GM12801 (cell line): ENCODE data around the gene TRIOBP.

Experiments used
- TF ChIP-seq, protein P1 (sequence below): IDR thresholded peaks from one replicate; pipeline ENCODE4 v1.5.1; 2011; ENCODE audit warnings: control low read depth; ENCODE audit not compliant: insufficient read length; ENCODE audit errors: extremely low read depth

TRIOBP gene

DNA sequence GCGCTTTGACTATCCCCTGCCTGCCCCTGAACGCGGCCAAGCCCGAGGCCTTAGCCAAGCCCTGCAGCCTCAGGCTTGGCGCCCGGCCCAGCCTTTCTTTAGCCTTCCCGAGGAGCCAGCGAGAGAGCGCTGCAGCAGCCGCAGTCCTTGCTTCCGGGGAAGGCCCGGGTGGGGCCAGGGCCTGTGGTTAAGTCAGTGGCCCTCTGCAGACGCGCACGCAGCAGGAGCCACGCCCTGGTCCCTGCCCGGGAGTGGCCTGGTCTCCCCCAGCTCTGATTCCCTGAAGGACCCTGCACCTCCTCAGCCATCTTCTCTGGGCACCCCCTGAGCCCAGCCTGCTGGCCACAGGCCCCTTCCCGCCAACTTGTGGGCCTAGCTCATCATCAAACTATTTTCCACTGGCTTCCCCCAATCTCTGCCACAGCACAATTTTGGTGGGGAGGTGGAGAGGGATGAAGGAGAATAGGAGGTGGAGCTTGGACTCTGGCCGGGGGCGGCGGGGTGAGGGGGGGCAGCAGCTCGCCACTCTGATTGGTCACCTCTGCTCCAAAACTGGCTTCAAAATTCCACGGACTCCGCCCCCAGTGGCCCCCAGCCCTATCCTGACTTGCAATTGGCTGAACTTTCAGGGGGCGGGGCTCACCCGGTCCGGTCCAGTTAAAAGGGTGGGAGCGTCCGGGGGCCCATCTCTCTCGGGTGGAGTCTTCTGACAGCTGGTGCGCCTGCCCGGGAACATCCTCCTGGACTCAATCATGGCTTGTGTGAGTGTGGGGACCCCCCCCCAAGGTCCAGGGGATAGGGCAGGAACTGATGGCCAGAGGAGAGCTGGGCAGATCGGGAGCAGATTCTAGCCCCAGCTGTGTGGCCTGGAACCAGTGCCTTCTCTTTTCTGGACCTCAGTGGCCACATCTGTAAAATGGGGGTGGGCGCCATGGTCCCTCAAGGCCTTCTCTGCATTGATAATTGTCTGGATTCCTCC is 21.6 kb upstream of the TRIOBP start, which contains the start of gene LGALS1:
Gene LGALS1, plus strand, starts transcription at position 686 of the 979 bp plus-strand sequence. Its CDS starts 67 bp downstream, at position 753.
- TF ChIP-seq, protein P1, sequence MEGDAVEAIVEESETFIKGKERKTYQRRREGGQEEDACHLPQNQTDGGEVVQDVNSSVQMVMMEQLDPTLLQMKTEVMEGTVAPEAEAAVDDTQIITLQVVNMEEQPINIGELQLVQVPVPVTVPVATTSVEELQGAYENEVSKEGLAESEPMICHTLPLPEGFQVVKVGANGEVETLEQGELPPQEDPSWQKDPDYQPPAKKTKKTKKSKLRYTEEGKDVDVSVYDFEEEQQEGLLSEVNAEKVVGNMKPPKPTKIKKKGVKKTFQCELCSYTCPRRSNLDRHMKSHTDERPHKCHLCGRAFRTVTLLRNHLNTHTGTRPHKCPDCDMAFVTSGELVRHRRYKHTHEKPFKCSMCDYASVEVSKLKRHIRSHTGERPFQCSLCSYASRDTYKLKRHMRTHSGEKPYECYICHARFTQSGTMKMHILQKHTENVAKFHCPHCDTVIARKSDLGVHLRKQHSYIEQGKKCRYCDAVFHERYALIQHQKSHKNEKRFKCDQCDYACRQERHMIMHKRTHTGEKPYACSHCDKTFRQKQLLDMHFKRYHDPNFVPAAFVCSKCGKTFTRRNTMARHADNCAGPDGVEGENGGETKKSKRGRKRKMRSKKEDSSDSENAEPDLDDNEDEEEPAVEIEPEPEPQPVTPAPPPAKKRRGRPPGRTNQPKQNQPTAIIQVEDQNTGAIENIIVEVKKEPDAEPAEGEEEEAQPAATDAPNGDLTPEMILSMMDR = no peak

DNA sequence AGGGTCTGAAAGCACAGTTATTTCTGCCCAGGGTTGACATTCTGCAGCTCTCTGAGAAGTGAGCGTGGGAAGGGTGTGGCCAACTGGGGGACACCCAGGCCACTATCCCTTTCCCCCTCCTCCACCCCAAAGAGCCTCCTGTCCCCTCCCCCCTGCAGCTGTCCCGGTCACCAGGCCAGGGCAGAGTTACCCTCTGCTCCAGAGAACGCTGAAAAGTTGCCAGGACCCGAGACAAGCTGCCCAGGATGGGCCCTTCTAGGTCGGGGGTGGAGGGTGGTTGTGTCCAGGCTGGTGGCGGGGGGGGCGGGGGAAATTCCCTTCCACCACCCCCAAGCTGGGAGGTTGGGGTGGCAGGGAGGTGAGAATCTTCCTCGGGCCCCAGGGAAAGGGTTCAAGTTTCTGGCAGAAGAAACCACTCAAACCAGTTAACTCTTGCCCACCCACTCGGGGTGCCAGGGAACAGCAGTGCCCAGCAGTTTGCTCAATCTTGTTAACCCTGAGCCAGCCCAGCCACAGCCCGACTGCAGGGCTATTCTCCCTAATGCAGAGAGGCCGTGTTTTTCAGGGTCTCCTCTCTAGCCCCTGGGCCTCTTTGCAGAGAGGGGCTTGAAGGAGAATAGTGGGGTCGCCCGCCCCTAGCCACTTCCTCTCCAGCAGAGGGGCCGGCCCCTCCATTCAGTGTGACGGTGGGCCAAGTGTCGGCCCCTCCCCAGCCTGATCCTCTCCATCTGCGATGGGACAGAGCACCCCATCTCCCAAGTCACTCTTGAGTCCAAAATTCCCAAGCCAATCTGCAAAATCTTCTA is 20.7 kb upstream of the TRIOBP start:
- TF ChIP-seq, protein P1 = no peak

DNA sequence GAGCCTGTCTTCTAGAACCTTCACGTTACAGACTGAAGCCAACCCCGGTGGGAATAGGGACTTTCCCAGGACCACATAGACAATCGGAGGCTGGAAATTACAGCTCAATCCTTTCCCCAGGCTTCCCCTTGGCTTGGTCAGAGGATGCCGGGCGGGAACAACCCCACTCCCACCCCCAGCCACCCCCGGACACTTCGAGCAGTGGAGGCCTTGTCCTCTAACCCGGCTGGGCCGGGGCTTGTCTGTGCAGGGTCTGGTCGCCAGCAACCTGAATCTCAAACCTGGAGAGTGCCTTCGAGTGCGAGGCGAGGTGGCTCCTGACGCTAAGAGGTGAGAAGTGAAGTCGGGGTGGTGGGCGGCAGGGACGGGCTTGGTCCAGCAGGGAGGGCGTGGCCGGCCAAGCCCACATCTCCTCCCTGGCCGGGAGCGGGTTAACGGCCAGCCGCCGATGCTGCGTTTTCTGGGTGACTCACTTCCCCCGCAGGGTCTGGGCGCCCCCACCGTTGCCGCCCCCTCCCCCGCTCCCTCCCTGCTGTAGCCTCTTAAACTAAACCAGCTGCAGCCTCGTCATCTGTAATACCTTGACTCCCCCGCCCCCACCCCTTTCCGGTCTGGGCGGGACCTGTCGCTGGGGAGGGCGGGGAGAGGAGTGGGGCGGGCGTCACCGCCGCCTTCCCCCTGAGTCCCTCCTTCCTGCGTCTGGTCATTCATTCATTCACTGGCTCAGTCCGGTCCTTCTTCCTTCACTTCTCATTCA is 19.9 kb upstream of the TRIOBP start:
- TF ChIP-seq, protein P1 = no peak

DNA sequence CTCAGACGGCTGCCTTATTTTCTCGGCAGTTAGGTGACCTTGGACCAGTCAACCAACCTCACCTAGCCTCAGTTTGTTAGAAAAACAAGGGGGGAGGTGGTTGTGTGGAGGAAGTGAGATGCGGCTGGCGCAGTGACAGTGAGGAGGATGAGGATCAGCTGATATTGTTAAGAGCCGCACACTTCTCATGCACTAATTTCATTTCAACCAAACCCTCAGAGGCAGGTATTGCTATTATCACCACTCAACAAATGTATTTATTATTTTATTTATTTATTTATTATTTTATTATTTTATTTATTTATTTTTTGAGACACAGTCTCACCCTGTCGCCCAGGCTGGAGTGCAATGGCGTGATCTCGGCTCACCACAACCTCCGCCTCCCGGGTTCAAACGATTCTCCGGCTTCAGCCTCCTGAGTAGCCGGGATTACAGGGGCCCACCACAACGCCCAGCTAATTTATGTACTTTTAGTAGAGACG is 19.3 kb upstream of the TRIOBP start:
- TF ChIP-seq, protein P1 = no peak

DNA sequence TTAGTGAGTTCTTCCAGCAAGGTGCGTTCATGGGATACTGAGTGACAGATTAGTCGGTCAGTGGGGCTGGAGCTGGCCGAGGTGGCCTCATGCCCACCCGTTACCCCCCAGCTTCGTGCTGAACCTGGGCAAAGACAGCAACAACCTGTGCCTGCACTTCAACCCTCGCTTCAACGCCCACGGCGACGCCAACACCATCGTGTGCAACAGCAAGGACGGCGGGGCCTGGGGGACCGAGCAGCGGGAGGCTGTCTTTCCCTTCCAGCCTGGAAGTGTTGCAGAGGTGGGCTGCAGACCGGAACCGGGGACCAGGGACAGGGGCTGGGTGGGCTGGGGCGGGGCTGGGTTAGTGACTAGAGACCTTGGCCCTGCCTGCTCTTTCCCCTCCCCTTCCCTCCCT is 18.5 kb upstream of the TRIOBP start:
- TF ChIP-seq, protein P1 = no peak

DNA sequence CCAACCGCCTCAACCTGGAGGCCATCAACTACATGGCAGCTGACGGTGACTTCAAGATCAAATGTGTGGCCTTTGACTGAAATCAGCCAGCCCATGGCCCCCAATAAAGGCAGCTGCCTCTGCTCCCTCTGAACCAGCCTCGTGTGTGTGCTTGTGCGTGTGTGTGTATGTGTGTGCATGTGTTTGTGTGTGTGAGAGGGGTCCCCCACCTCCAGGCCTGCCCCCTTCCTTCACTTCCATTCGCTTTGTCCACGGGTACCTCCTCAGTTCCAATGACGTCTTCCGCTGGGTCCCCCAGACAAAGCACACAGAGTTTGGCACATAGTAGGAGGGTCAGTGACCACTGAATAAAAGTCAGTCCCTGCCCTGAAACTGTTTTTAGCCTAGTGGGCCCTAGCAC is 17.2 kb upstream of the TRIOBP start:
- TF ChIP-seq, protein P1 = no peak
